Smooth muscle cell (in vitro differentiated cells): Measurements from ENCODE around the gene GPC6. TPM values are rescaled to one million over a fixed set of nuclear protein-coding genes. Genes with fewer than 3 reads are reported as not detected.

Source experiments
- DNase-seq: peaks from one replicate; lab custom pipeline; 2025; ENCODE audit not compliant: unreplicated experiment; lab: John Stamatoyannopoulos, UW
- H2AFZ ChIP-seq: fragments of 200-600 bp; sonication (generic); 2 replicates; pipeline ENCODE4 v1.6.0; 2016; ENCODE audit warnings: antibody characterized with exemption, low read depth, mild to moderate bottlenecking
- H3F3A ChIP-seq: fragments of 200-600 bp; sonication (generic); 2 replicates; pipeline ENCODE4 v1.6.0; 2017; ENCODE audit warnings: antibody characterized with exemption, low read depth
- H3K27ac ChIP-seq: fragments of 200-600 bp; sonication (generic); 2 replicates; pipeline ENCODE4 v1.5.1; 2016; ENCODE audit warnings: low read depth, mild to moderate bottlenecking
- H3K27me3 ChIP-seq: fragments of 200-600 bp; sonication (generic); 2 replicates; pipeline ENCODE4 v1.6.1; 2016; ENCODE audit warnings: low read depth, mild to moderate bottlenecking
- H3K36me3 ChIP-seq: fragments of 200-600 bp; sonication (generic); 2 replicates; pipeline ENCODE4 v1.5.1; 2016; ENCODE audit warnings: low read depth
- H3K4me1 ChIP-seq: fragments of 200-600 bp; sonication (generic); 2 replicates; pipeline ENCODE4 v1.5.1; 2016; ENCODE audit warnings: low read depth
- H3K4me2 ChIP-seq: fragments of 200-600 bp; sonication (generic); 2 replicates; pipeline ENCODE4 v1.6.0; 2016; ENCODE audit warnings: mild to moderate bottlenecking
- H3K4me3 ChIP-seq: fragments of 200-600 bp; sonication (generic); 2 replicates; pipeline ENCODE4 v1.5.1; 2016; ENCODE audit warnings: mild to moderate bottlenecking
- H3K79me2 ChIP-seq: fragments of 200-600 bp; sonication (generic); 2 replicates; pipeline ENCODE4 v1.6.0; 2016; ENCODE audit warnings: low read depth, mild to moderate bottlenecking
- H3K9ac ChIP-seq: fragments of 200-600 bp; sonication (generic); 2 replicates; pipeline ENCODE4 v1.6.0; 2016; ENCODE audit warnings: low read depth
- H3K9me3 ChIP-seq: fragments of 200-600 bp; sonication (generic); replicated peaks from 2 replicates; pipeline ENCODE4 v1.5.1; 2016; ENCODE audit warnings: low read depth
- H4K20me1 ChIP-seq: fragments of 200-600 bp; sonication (generic); 2 replicates; pipeline ENCODE4 v1.6.0; 2016; ENCODE audit warnings: low read depth
- CTCF ChIP-seq: fragments of 200-600 bp; sonication (generic); IDR thresholded peaks from 2 replicates; pipeline ENCODE4 v1.5.1; 2017; ENCODE audit warnings: borderline replicate concordance, mild to moderate bottlenecking, antibody characterized with exemption; ENCODE audit not compliant: insufficient read depth, poor library complexity, severe bottlenecking
- WGBS: methylation state at CpG from one replicate; pipeline ENCODE4 v1.1.7; 2016; ENCODE audit warnings: low lambda C conversion rate; 5-methylcytosine and 5-hydroxymethylcytosine counted together
- polyA plus RNA-seq: library from polyadenylated mRNA; unstranded; fragments of >200 nt; fragmentation: Nextera tagmentation; extraction: Ambion mirVana; gene quantifications from 2 replicates; pipeline ENCODE4 v1.2.1, GENCODE V29; 2016
- total RNA-seq: library from RNA; depleted of rRNA; stranded (reverse); fragments of >200 nt; gene quantifications from 2 replicates; pipeline ENCODE4 v1.2.3, GENCODE V29; 2014

GPC6 gene
- total and polyA plus RNA-seq, 2 experiments from 2014 or later = 19.7 to 68.5 TPM

GRCh38 chr13:93418398-93418797 lies 191.8 kb downstream of the GPC6 start:
- Histone ChIP-seq H3K4me1 (no peaks in the 10 kb centered on the region), H3K79me2 (peaks cover 32% of the 10 kb centered on the region), H3K27me3 (no peaks in the 10 kb centered on the region), H4K20me1 (peaks cover 15% of the 10 kb centered on the region), H3K27ac (no peak overlapping the region), H3K4me2 (no peak overlapping the region), H3K9me3 (no peaks in the 10 kb centered on the region), H3K4me3 (no peak overlapping the region), H2AFZ (no peak overlapping the region), H3K9ac (no peak overlapping the region), H3K36me3 (no peaks in the 10 kb centered on the region), H3F3A (peaks cover 6% of the 10 kb centered on the region)
- no peak for DNase-seq
- WGBS = 96% methylated on average over 8 of the region's 8 CpGs
- no peak for TF ChIP-seq CTCF

GRCh38 chr13:93420206-93420605 lies 193.6 kb downstream of the GPC6 start:
- H3K79me2 ChIP-seq = peaks cover 32% of the 10 kb centered on the region
- no peak for DNase-seq
- no peaks in the 10 kb centered on the region for H3K27me3 ChIP-seq
- no peaks in the 10 kb centered on the region for H3K4me1 ChIP-seq
- H3K4me3 ChIP-seq = no peak overlapping the region
- no peaks in the 10 kb centered on the region for H3K9me3 ChIP-seq
- TF ChIP-seq CTCF = no peak
- no peak overlapping the region for H3K9ac ChIP-seq
- H2AFZ ChIP-seq = no peak overlapping the region
- no peak overlapping the region for H3K27ac ChIP-seq
- H3K36me3 ChIP-seq = no peaks in the 10 kb centered on the region
- H3F3A ChIP-seq = peaks cover 6% of the 10 kb centered on the region
- H3K4me2 ChIP-seq = no peak overlapping the region
- H4K20me1 ChIP-seq = peaks cover 4% of the 10 kb centered on the region
- WGBS = 67% methylated on average over 1 of the region's 1 CpG

GRCh38 chr13:93420887-93421286 lies 194.3 kb downstream of the GPC6 start:
- Histone ChIP-seq H3K27ac (no peak overlapping the region), H3F3A (peaks cover 6% of the 10 kb centered on the region), H3K9me3 (no peaks in the 10 kb centered on the region), H2AFZ (no peak overlapping the region), H3K9ac (no peak overlapping the region), H3K4me1 (no peaks in the 10 kb centered on the region), H3K4me3 (no peak overlapping the region), H3K27me3 (no peaks in the 10 kb centered on the region), H3K79me2 (peaks cover 31% of the 10 kb centered on the region), H3K36me3 (no peaks in the 10 kb centered on the region), H4K20me1 (peaks cover 4% of the 10 kb centered on the region), H3K4me2 (no peak overlapping the region)
- 84% methylated on average over 6 of the region's 6 CpGs for WGBS
- DNase-seq = no peak
- TF ChIP-seq CTCF = no peak

GRCh38 chr13:93422980-93423543 lies 196.5 kb downstream of the GPC6 start:
- H3K9ac ChIP-seq = no peak overlapping the region
- H3K27me3 ChIP-seq = no peaks in the 10 kb centered on the region
- H4K20me1 ChIP-seq = no peaks in the 10 kb centered on the region
- TF ChIP-seq CTCF = no peak
- H3F3A ChIP-seq = no peaks in the 10 kb centered on the region
- H2AFZ ChIP-seq = no peak overlapping the region
- H3K9me3 ChIP-seq = no peaks in the 10 kb centered on the region
- WGBS = 98% methylated on average over 2 of the region's 2 CpGs
- no peaks in the 10 kb centered on the region for H3K4me1 ChIP-seq
- H3K36me3 ChIP-seq = no peaks in the 10 kb centered on the region
- no peak overlapping the region for H3K27ac ChIP-seq
- H3K79me2 ChIP-seq = peaks cover 17% of the 10 kb centered on the region
- no peak overlapping the region for H3K4me2 ChIP-seq
- no peak overlapping the region for H3K4me3 ChIP-seq
- DNase-seq = no peak
